GM21526 (cell line): ENCODE data around the gene LYSMD4.
A peak's percentile ranks its signal among the peaks of the same experiment; 100 is the strongest.
"Not testable (repeated sequence)": the region's sequence is repeated elsewhere in the genome, so short reads cannot be mapped to it uniquely, and the experiment has no call there.

ENCODE experiments used
- ATAC-seq: cut with Tn5 transposase; IDR thresholded peaks from one replicate; pipeline ENCODE4 v1.9.1; 2021; ENCODE audit warnings: moderate library complexity; ENCODE audit not compliant: unreplicated experiment, low FRiP score

The LYSMD4 gene

DNA sequence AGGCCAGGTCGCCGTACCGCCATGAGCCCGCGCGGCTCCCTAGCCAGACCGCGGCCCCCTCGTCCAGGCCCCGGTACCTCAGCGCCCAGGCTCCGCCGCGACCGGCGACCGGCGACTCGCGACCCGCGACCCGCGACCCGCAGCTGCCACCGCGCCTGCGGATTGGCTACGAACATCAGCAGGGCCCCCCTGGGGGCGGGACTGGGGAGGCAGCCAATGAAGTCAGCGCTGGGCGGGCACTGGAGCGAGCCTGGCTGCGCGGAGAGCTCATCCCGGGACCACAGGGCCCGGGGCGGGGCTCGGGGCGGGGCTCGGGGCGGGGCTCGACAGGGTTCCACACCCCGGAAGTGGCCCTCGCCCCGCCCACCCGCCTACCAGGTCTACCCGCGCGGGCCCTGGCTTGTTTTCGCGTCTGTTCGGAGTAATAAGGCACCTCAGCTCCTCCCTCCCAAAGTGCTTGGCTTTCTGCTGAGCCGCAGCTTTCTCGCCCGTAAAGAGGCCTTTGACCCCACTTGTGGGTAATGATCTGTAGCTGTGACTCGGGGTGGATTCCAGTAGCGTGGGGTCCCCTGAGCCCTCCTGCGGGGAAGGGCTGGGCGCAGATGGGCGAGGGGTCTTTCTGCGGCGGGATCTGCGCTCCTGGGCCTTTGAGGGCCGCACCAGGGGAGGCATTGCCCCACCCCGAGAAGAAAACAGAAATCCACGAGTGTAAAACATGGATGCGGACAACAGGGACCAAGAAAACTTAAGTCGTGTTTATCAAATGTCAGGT, at the start of gene LYSMD4:
Gene LYSMD4 (minus strand): TSS at position 170 of the 772 bp plus-strand sequence. CDS start 1,438 bp downstream, outside the sequence.
- peak; percentile 99 for ATAC-seq

DNA sequence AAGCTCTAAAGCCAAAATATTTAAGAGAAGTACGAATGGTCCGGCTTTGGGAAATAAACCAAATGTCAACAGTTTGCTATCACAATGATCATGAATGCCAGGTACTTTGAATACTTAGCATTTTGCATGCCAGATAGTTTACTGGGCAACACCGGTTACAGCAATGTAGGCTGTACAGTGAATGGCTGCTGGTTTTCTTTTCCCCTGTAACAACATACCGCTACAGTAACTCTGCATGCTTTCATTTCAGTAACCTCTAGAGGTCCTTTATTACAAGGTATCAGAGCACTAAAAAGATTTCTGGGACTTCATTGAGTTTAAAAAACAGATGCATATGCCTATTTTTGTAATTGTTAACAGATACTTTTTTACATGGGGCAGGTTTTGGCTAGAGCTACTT, 48.8 kb upstream of the LYSMD4 start:
- ATAC-seq = not testable (repeated sequence)

DNA sequence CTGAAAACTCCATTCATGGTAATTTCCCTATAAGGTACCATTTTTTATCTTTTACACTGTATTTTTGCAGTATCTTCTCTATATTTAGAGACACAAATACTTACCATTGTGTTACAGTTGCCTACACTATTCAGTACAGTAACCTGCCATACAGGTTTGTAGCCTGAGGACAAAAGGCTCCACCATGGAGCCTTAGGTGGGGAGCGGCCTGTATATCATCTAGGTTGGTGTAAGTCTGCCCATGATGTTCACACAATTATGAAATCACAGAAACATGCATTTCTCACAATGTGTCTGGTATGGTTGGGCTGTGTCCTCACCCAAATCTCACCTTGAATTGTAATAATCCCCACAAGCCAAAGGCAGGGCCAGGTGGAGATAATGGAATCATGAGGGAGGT, 43.9 kb upstream of the LYSMD4 start:
- no peak for ATAC-seq

DNA sequence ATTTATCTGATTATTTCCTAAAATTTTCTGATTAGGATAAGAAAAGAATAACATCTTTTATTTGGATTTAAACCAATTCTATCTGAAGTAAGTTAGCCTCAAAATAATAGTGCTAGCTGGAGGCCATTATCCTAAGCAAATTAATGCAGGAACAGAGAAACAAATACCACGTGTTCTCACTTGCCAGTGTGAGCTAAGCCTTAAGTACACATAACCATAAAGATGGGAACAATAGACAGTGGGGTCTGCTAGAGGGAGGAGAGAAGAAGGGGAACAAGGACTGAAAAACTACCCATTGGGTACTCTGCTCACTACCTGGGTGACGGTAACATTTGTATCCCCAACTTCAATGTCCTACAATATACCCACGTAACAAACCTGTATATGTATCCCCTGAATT, 31.3 kb upstream of the LYSMD4 start:
- no peak for ATAC-seq

DNA sequence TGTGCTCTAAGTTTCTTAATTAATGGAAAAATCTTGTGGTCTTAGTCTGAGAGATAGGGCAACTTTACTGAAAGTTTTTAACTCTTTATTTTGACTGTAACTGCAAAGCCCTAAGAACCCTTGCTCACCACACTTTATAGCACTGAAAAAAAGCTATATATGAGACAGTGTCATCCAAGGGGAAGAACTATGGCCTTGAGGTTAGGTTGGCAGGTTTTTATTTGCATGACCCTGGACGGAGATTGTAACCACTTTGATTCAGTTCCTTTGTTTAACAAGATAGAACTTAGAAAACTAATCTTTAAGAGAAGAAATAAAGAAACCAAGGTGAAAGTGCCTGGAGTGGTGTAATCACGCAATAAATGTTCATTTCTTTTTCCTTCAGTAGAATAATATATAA, 30.6 kb upstream of the LYSMD4 start:
- no peak for ATAC-seq

DNA sequence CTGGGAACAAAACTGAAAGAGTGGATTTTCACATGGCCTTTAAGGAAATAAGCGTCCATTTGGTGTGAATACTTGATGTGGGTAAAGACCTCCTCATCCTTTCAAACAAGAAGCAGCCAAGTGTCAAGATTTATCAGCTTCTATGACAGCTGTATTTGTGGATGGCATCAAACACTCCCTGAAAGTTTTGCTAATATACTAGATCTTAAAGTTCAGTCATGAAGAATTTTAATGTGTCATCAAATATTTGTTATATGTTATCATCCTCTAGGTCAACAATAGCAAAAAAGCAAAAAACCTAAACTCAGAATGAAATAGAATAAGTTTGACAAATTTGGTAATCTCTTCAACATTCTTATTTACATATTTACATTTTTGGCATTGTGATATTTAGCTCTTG, 29.1 kb upstream of the LYSMD4 start:
- no peak for ATAC-seq

DNA sequence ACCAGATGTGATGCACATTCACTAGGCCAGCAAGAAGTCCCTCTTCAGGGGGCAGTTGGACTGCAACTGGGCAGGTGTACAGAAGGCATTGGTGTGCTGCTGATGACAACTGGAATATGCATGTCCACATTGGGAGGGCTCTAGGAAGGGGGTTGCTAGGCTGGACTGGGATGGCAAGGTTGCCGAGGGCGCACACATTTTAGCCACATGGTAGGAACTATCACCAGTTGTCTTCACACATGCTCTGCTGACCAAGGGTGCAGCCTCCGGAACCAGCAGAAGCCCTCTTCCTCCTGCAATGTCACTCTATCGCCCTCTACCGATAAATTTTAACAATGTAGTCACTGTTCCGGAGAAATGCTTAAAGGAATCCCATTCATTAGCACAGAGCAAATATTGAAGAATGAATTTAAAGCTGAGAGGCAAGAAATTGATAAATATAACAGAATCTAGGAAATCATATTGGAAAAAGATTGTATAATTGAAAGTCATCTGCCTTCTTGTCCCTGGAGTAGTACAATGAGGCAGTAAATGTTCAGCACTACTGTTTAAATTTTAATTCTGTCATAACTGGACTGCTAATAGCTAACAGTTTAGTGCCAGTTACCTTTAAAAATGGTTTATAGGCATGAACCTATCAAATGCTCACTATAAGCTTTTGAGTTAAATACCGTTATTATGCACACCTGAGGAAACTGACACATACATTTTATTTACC, 22.6 kb upstream of the LYSMD4 start:
- ATAC-seq = peak; percentile 84

DNA sequence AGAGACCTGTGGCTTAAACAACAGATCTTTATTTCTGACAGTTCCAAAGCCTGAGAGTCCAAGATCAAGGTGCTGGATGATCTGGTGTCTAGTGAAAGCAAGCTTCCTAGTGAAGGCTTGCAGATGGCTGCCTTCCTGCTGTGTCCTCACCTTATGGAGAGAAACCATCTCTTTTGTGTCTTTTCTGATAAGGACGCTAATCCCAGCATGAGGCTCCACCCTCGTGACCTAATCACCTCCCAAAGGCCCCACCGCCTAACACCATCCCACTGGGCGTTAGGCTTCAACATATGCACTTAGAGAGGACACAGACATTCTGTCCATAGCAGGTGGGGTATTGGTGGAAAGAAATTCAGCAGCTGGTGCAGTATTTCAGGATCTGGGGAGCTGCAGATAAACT, 19.8 kb upstream of the LYSMD4 start:
- no peak for ATAC-seq

DNA sequence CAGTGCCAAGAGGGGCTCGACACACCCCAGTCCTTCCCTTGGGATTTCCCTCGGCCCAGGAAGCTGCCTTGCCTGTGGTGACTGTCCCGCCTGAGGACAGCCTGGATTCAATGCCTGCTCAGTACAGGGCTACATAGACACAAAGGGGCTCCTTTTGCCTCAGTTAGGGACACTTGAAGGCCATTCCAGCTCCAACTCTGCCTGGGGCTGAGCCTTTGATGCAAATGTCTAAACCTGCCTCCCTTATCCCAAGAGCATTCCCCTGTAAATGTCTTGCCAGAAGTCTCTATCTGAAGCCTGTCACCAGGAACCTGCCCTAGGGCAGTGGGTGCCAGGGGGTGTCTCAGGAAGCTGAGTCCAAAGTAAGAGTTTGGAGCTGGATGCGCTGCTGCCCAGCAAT, 19.3 kb upstream of the LYSMD4 start:
- no peak for ATAC-seq

DNA sequence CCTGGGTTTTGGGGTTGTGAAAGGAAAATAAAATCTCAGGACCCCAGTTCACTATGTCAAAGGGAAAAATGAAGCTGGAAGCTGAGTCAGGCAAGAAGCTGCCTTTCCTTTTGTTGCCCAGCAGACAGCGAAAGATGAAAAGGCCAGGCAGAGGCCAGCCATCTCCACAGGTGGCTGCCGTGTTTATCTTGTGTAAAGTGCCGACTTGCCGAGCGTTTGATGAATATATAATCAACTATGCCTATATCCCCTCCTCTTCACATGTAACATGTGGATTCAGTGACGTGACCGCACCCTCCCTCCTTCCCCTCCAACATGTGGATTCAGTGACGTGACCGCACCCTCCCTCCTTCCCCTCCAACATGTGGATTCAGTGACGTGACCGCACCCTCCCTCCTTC, 17.1 kb upstream of the LYSMD4 start:
- not testable (repeated sequence) for ATAC-seq

DNA sequence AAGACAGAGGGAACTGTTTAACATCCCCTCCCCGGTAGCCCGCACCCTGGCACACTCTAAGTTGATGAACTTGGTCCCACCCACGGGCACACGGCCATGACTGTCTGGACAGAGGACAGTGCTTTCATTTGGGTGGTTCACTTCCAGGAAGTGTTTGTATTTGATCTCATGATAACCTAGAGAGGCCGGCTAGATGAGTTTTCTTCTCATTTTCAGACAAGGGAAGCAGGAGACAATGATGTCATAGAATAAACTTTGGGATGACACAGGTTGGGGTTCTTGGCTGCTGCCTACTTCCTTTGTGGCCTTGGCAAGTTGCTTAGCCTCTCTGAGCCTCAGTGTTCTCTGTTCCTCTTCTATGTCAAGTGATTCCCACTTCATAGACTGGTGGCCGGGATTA, 16.1 kb upstream of the LYSMD4 start:
- no peak for ATAC-seq

DNA sequence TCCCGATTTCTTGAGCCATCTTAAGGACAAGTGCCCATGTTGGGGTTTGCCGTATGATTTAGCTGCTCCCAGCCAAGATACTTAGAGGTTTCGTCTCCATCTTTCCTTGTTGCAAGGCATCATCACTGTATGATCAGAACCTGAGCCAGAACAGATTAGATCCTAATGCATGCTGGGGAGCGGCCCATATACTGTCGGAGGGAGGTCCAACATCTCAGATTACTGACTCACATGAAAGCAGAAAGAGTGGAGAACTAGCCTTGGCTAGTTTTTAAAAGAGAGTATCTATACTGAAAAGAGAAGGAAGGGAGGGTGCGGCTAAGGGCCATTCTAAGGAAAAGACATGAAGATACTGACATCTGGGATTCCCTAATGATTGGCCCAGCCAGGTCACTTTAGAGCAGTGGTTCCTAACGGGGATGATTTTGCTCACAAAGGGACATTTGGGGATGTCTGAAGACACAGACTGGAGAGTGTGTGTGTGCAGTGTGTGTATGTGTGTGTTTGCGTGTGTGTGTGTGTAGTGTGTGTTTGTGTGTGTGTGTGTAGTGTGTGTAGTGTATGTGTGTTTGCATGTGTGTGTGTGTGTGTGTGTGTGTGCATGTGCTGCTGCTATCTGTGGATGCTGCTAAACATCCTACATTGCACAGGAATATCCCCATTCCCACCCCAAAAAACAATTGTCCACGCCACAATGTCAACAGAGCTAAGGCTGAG, 12.3 kb upstream of the LYSMD4 start:
- no peak for ATAC-seq

DNA sequence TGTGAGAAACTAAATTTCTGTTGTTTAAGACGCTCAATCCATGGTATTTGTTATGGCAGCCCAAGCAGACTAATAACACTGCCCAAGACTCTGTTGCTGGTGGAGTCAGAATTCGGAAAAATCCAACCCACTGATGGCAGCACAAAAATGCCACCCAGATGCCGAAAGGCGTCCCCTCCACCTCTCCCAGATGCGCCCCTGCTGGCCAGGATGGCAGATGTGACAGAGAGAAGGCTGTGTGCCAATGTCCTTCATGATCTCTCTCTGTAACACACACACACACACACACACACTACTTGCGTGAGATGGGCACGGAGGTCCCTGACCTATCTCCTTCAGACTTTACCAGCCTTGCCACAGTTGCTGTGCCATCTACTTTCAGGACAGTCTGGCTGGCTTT, 10.9 kb upstream of the LYSMD4 start:
- ATAC-seq = no peak

DNA sequence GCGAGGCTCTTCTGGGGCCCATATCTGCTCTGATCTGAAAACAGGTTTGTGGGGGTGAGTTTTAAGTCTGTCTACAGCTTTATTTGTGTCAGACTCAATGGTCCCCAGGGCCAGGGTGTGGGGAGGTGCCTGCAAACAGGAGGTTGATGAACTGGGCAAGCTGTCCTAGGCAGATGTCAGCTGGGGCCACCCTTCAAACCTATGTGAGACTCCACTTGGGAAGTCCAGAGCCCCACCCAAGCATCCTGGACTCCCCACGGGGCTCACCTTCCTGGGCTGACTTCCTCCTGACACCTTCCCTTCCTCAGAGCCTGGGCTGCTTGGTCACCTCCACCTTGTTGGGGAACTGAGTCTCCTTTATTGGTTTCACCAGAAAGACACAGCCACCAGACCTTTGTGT, 8.6 kb upstream of the LYSMD4 start:
- no peak for ATAC-seq

DNA sequence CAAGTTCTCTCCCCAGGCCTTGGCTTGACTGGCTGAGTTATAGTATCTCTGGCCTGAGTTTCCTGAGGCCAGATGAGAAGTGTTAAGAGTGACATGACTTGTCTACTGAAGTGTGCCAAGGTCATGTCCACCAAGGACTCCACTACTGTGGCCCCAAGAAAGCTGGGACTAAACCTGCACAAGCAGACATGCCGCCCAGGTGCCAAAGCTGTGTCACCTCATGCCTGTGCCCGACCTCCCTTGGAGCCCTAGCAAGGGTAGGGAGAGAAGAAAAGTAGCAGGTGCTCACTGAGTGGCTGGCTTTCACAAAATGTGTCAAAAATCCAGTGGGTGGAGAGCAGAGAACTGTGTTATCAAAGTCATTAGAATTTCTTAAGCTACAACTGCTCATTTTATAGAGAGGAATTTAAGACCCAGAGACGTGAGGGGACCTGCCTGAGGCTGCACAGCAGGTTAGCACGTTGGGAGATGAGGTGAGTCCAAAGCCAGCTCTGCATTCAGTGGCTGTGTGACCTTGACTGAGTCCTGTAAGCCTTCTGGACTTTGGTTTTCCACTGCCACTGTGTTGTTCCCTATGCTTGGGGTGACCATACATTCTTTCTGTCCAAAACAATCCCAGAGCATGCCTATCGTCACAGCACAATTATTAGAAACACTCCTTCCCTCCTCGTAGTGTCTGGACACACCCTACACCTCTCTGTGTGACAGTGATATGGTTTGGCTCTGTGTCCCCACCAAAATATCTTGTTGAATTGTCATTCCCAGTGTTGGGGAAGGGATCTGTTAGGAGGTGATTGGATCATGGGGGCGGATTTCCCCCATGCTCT, 5.0 kb upstream of the LYSMD4 start:
- ATAC-seq = no peak

DNA sequence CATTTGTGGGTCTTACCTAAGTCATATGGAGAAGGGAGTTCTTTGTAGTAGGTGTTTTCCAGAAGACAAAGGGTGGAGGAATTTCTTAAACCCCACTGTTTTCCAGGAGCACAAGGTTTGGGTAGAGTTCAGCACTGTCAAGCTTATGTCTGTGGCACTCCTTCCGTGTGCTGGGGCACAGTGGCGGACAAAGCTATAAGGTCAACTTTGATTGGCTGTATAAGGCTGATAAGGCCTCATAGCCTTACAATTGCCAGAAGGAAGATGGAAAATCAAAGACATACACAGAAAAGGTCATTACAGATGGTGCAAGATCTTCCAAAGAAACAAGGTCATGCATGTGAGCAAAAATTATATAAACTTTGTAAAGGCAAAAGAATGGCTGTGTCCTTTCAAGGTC, 3.5 kb upstream of the LYSMD4 start:
- no peak for ATAC-seq

DNA sequence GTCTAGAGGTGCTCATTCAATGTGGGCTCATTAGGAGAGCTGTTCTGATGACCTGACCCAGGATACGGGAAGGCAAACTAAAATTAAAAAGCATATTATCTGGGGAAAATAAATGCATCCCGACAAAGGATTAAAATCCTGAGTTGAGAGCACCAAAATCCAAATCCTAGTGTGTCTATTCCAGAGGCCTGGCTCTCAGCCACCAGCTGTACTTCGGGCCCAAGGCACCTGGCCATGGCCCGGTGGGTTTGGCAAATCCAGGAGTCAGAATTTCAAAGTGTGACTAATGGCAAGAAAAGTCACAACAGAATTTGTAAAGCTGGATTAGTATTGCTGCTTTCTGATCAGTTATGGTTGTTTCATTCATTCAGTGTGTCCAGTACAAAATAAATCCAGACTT, 2.6 kb upstream of the LYSMD4 start:
- no peak for ATAC-seq

DNA sequence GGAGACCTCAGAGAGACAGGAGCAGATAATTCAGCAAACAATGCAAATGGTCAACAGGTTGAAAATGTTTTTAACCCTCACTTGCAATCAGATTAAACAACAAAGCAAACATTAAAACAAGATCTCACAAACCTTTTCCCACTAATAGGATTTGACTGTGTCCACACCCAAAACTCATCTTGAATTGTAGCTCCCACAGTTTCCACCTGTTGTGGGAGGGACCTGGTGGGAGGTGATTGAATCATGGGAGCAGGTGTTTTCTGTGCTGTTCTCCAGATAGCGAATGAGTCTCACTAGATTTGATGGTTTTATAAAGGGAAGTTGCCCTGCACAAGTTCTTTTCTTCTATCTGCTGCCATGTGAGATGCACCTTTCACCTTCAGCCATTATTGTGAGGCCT, 1.3 kb upstream of the LYSMD4 start:
- ATAC-seq = no peak

DNA sequence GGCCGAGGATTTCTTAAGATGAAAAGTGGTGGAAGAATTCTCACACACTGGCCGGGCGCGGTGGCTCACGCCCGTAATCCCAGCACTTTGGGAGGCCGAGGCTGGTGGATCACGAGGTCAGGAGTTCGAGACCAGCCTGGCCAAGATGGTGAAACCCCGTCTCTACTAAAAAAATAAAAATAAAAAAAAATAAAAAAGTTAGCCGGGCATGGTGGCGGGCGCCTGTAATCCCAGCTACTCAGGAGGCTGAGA, 729 bp upstream of the LYSMD4 start:
- not testable (repeated sequence) for ATAC-seq

DNA sequence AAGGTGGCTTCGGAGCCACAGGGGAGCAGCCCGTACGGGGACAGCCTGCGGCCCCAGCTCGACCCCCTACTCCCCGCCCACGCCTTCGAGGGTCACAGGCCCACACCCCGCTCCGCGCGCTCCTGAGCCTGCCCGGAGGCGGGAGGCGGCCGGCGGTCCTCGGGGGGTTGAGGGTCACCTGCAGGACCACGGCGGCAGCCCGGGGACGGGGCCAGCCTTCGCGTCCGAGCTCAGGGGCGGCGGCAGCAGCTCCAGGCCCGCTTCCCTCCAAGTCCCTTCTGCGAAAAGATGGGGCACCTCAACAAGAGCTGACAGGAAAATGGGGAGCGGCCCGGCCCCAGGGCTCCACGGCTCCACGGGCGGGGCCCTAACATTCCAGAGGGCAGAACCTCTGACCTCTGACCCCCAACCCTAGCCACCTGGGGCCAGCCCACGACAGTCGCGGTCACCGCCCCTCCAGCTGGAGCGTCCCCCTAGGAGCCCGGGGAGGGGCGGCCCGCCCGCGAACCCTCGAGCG, 428 bp downstream of the LYSMD4 start:
- peak; percentile 18 for ATAC-seq
